NCI-H2171 treated with DMSO at 0.1 percent for 48 hours (cell line): Measurements from ENCODE around the gene SMCP.

Source experiments
- DNase-seq: peaks from one replicate; lab custom pipeline; 2025; lab: John Stamatoyannopoulos, UW

Gene SMCP, protein sequence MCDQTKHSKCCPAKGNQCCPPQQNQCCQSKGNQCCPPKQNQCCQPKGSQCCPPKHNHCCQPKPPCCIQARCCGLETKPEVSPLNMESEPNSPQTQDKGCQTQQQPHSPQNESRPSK

DNA sequence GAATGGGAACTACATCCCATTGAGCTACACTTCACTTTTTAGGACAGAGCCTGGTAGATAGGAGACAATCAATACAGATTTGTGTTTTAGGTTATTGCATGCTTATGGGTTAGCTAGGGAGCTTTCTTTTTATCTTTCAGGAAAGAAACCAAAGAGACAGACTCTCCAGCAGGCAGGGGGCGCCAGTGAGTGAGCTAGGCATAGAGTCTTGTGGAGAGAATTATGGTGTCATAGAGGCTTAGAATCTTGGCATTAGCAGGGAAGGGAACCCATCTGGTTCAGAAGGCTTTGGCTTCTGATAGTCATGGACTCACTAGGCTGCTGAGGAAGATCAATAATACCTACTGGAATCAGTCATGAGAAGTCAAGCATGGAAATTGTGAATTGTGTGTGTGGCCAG, at the start of gene SMCP:
TSS of gene SMCP (plus strand) at position 281 of the 400 bp plus-strand sequence. CDS start 6,101 bp downstream, outside the sequence.
- DNase-seq, result no peak

DNA sequence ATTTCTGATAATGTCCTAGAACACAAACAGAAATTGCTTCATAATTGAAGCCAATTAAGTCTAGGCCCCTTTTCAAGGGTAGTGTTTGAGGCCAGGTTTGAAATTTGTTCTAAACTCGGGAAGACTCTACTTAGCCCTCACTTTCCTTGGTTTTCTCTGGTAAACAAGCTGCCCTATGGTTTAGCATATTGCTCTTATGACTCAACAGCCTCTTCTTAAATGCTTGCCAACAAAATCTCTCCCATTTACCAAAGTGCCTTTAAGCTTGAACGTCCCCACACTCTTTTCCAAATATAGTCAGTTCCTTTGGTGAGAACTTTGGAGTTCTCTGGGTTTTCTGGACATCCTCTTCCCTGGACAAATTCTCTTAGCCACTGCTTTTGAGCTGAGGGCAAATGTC, 41.3 kb upstream of the SMCP start:
- no peak for DNase-seq

- no peak for DNase-seq
Measured at GRCh38 chr1:152842556-152842955, 35.6 kb upstream of the SMCP start, which contains the start of gene LCE6A. TSS of gene LCE6A (plus strand) at chr1:152842856. CDS start at chr1:152843521, 665 bp downstream.

DNA sequence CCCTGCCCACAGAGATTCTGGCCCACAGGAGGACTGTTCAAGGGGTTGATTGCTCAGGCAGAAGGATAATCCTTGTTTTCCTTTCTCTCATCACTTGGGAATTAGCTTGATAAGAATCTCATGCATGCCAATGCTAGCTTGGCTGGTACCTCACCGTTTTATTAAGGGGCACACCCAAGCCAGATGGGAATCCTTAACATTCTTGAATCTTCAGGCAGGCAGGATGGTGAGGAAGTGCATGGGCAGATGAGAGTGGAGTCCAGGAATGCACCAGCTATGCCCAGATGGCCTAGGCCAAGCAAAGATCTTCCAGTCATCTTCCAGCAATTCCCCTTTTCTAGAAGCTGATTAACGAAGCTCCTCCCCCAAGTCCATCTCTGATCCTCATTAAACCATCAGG, 22.5 kb upstream of the SMCP start:
- DNase-seq, result no peak

GRCh38 chr1:152858062-152858461, 20.1 kb upstream of the SMCP start:
- no peak for DNase-seq

DNA sequence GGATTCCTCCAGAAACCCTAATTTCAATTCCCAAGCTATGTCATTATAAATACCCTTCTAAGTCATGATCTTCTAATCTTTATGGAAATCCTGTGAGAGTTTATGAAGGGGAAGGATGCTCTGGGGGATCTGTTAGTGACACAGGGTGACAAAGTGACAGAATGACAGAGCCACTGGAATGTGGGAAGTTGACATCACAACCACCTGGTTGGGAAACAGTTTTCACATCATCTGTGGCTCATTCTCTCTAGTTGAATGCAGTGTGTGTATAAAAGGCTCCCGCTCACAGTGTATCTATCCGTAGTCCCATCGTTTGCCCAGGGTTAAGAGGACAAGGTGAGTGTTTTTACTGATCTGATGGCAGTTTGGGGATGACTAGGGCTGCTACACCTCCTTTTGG, 18.4 kb upstream of the SMCP start, which contains the start of gene LCE7A:
TSS of gene LCE7A (plus strand) at position 301 of the 400 bp plus-strand sequence. CDS start 702 bp downstream, outside the sequence.
- DNase-seq, result no peak

DNA sequence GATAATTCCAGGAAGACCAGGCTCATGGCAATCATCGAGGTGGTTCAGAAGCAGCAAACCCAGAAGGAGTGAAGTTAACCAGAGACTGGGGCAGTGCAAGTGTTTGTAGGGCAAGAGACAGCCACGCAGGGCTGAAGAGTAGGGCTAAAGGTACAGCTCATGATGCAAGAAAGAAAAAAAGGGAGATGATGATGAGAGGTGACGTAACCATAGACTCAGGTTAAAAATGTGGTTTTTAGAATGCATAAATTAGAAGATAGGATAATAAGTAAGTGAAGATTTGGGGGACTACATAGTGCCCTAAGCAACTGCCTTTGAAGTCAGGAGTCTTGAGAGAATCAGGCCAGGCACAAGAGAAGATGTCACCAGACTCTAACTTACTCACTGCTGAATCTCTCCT, 18.0 kb upstream of the SMCP start:
- DNase-seq, result no peak

- no peak for DNase-seq
Measured at GRCh38 chr1:152861374-152861773, 16.7 kb upstream of the SMCP start.

GRCh38 chr1:152864443-152864842, 13.7 kb upstream of the SMCP start:
- no peak for DNase-seq

GRCh38 chr1:152866321-152866720, 11.8 kb upstream of the SMCP start:
- DNase-seq, result no peak

GRCh38 chr1:152869808-152870419, 8.2 kb upstream of the SMCP start:
- DNase-seq, result peak; percentile 62

- DNase-seq, result peak; percentile 9
Measured at GRCh38 chr1:152870831-152871730, 7.0 kb upstream of the SMCP start.

GRCh38 chr1:152871731-152872126, 6.4 kb upstream of the SMCP start:
- DNase-seq, result no peak

DNA sequence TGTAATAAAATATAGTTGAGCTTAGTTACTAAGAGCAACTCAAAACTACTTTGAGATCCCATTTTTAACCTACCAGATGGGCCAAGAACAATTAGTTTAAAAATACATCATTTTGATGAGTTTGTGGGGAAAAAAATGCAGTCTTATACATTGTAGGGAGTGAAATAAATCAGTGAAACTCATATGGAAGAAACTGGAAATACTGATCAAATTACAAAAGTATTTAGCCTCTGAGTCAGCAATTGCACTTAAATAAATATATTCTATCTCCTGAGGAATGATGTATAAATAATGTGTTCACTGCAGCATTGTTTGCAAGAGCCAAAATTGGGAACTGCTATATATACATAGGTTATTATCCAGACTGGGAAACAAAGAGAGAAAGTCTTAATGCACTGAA, 4.6 kb upstream of the SMCP start:
- DNase-seq, result no peak

- DNase-seq, result no peak
Measured at GRCh38 chr1:152876827-152877226, 1.3 kb upstream of the SMCP start.

DNA sequence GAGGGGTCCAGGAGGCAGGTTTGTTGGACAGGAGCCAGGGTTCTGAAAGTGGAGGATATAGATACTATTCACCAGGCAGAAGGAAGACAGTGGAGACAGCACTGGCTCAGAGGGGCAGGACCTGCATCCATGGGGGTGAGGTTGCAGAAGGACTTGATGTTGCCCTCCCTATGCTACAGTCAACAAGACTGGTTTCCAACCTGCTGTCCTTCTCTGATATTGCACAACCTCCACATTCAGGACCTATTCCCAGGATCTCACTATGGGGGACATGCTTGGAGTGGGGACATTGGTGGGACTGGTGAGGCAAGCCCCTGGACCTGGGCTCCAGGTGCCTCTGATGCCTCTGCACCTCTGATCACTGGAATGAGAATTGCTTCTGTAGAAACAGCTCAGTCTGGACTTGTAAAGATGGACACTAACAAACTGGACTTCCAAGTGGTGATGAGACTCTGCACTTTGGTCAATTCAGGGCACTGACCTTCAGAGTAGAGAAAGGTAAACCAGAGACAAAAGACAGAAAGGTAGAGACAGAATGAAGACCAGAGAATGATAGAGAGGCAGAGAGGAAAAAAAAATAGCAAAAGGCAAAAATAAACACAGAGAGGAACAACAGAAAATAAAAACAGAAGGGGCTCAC, 1.6 kb downstream of the SMCP start:
- DNase-seq, result no peak

DNA sequence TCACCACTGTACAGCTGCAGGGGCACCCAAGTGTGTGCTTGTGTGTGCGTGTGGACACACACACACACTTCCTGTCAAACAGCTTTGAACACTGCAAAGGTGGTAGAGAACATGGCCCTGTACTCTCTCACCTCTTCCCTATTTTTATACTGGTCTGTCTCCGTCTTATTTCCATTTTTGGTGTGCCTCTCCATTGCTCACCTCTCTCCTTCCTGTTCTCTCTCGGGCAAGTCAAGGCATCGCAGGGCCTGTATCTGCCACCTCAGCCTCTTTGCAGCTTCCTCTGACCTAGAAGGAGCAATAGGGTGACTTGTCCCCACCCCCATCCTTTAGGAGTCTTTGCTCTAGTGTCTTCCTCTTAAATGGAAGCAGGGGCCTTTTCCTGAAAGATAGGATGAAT, 2.2 kb downstream of the SMCP start:
- DNase-seq, result no peak

GRCh38 chr1:152880907-152881306, 2.8 kb downstream of the SMCP start:
- DNase-seq, result no peak

DNA sequence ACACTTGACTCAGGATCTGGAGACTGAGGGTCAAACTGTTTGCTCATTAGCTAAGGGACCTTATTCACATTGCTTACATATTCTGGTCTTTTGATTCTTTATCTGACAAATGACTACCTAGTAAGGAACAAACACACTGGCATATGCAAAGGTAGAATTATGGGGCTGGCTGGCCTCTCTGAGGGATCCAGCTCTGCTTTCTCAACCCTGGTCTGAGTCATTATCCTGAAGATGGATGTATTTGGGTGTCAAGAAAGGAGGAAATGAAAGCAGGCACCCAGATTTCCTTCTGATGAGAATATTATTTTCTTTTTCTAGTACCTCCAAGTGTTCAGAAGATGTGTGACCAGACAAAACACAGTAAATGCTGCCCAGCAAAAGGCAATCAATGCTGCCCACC, 6.0 kb downstream of the SMCP start:
- DNase-seq, result no peak

- no peak for DNase-seq
Measured at GRCh38 chr1:152884506-152884905, 6.4 kb downstream of the SMCP start.

- DNase-seq, result no peak
Measured at GRCh38 chr1:152884966-152885624, 7.0 kb downstream of the SMCP start.

DNA sequence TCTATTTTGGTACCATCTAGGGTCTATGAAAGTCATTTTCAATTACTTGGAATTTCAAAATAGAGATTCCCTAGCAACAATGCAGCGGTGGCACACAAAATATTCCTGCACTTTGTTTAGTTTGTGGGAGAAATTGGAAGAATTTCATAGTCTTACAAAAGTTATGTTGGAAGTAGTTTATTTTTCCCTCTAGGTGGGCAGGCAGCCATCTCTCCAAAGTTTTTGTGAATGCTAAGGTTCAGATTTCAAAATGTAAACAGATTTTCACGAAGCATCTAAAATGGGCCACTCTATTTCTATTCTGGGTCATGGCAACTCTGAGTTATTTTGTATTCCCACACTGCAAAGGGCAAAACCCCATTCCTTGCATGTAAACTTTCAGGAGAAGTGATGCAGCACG, 8.0 kb downstream of the SMCP start:
- no peak for DNase-seq
